ENCODE results near the gene GFOD1. TPM values are rescaled to one million over a fixed set of nuclear protein-coding genes. Genes with fewer than 3 reads are reported as not detected.
"Not testable (repeated sequence)": the region's sequence is repeated elsewhere in the genome, so short reads cannot be mapped to it uniquely, and the experiment has no call there.

GFOD1 gene
- polyA plus RNA-seq, 3 donors: 1.7 to 2.2 (median 1.9) TPM

DNA sequence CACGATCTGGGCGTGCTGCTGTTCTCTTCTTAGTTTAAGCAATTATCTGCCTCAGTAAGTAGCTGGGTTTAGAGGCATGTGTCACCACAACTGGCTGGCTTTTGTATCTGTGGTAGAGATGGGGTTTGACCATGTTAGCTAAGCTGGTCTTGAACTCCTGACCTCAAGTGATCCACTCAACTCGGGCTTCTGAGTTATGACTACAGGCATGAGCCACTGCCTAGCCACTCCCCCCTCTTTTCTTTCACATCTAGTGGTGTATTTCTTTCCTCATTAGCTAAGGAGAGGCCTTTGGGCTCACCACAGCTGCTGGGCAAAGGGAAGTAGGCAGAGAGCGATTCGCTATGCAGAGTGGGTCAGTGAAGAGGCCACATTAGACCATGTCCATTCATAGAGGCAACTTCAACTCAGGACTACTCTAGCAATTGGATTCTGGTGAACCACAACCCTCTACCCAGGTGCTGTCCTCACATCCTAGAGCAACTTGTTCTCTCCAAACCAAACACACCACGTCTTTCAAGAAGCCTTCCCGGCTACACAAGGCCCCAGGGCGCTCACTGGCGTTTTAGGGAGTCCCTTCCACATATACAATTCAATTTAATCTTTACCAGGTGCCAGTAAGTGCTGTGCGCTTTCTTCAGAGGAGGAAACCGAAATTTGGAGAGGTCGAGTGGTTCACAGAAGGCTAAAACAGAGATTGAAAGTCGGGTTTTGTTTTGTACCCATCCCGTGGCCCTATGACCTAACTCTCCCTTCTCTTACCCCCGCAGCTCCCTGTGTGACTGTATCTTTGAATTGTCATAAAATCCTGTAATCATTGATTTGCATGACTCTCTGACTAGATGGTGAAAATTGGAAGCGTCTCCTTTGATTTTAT lies 26.5 kb upstream of the GFOD1 start:
- no peak for DNase-seq (ENCODE audit: extremely low read depth in 1 of 11, low read depth in 9 of 11, low spot score in 4 of 11)

DNA sequence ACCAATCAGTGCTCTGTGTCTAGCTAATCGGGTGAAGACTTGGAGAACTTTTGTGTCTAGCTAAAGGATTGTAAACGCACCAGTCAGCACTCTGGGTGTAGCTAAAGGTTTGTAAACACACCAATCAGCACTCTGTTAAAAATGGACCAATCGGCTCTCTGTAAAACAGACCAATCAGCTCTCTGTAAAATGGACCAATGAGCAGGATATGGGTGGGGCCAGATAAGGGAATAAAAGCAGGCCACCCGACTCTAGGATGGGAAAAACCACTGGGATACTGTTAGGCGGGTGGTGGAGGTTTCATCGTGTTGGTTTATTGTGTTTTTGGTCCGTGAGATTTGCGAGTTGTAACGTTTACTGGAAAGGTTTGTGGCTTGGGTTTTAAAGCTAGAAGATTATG lies 25.5 kb upstream of the GFOD1 start:
- DNase-seq (ENCODE audit: extremely low read depth in 1 of 11, low read depth in 9 of 11, low spot score in 4 of 11): no peak

DNA sequence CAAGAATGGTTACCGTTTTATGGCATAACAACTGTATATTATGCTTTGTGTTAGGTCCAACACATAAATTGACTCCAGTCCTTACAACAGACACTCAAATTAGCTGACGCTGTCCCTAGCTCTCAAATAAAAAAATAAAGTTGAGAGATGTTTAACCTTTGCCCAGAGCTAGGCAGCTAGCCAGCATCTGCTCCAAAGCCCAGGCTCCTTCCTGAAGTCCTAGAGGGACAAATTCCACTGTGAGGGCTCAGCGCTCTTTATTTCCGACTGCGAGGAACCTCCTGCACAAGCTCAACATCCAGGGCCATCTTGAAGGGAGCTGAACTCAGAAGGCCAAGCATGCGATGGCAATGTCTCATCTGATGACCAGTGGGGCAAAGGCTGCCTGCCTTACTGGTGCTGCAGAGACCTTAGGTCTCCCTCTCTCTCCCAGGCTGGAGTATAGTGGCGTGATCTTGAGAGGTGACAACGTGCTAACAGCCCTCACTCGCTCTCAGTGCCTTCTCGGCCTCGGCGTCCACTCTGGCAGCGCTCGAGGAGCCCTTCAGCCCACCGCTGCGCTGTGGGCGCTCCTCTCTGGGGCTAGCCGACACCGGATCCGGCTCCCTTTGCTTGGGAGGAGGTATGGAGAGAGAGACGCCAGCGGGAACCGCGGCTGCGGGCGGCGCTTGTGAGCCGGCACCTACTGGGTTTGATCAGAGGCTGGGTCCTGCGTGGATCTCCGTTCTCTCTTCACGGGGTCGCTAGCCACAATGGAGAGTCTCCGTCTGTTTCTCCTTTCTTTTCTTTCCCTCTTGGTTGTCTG lies 24.7 kb upstream of the GFOD1 start:
- peak; percentile 23 to 83 (median 61) for DNase-seq (ENCODE audit: extremely low read depth in 1 of 11, low read depth in 9 of 11, low spot score in 4 of 11)

DNA sequence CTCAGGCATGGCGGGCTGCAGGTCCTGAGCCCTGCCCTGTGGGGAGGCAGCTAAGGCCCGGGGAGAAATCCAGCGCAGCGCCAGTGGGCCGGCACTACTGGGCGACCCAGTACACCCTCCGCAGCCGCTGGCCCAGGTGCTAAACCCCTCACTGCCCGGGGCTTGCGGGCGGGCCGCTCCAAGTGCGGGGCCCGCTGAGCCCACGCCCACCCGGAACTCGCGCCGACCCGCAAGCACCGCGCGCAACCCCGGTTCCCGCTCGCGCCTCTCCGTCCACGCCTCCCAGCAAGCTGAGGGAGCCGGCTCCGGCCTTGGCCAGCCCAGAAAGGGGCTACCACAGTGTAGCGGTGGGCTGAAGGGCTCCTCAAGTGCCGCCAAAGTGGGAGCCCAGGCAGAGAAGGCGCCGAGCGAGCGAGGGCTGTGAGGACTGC lies 23.8 kb upstream of the GFOD1 start:
- not testable (repeated sequence) for DNase-seq (ENCODE audit: extremely low read depth in 1 of 11, low read depth in 9 of 11, low spot score in 4 of 11)

DNA sequence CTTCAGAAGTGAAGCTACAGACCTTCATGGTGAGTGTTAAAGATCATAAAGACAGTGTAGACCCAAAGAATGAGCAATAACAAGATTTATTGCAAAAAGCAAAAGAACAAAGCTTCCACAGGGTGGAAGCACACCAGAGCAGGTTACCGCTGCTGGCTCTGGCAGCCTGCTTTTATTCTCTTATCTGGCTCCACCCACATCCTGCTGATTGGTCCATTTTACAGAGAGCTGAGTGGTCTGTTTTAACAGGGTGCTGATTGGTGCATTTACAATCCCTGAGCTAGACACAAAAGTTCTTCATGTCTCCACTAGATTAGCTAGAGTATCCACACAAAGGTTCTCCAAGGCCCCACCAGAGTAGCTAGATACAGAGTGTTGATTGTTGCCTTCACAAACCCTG lies 23.0 kb upstream of the GFOD1 start:
- not testable (repeated sequence) for DNase-seq (ENCODE audit: extremely low read depth in 1 of 11, low read depth in 9 of 11, low spot score in 4 of 11)

DNA sequence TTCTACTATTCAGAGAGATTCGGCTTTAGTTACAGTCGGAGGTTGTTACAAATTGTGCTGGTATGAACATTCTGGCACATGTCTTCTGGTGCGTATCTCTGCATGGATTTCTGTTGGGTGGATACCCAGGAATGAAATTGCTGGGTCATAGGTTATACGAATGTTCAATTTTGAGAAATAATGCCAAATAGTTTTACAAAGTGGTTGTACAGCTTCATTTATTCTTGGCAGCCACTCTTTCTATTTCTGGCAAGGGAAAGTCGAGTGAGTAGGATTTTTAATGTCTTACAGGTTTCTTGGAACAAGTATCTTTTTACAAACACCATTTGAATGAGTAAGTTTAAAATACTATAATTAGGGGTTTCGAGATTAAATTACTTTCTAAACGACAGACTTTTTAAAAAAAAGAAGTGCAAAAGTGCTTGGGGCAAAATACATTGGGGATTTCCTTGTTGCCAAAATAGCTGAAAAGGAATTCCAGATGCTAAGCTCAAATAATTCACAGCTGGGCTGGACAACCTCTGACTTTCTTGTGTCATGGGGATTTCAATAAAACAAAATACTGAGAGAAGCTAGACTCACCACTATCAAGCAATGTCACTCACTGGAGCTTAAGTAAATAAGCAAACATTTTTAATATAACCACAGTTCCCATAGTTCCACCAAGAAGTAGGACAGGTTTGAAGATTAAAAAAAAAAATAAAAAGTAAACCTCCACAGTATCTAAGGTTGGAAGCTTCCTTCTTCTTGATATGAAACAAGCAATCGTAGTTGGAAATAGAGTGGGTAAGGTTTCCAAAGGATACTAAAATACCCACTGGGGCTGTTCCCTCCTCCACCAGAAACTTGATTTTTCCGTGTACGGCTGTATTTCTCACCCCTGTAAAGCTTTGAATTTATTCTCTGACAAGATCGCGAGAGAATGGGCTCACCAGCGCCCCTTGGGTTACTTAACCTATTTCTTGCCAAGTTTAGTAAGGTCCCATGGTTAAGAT lies 21.6 kb upstream of the GFOD1 start:
- DNase-seq (ENCODE audit: extremely low read depth in 1 of 11, low read depth in 9 of 11, low spot score in 4 of 11): peak in 1 of 11 donors; percentile 21

DNA sequence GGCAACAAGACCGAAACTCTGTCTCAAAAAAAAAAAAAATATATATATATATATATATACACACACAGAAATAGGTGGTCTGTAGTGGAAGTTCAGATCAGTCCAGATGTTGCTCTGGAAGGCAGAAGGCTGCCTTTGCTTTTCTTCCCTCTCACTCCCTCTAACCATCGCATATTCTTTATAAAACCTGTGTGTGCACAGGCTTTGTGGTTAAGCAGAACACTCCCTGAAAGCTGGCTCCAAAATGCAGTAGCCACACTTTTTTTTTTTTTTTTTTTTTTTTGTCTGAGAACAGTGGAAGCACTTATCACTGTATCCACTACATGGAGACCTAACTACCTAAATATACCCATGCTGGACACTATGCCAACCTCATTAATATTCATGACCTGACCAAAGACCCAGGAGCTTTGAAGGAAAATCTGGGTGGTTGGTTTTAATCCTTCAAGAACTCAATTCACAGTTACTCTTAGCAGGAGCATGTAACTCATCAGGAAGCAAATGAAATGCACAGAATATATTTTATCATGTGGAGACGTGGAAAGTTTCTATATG lies 20.0 kb upstream of the GFOD1 start:
- DNase-seq (ENCODE audit: extremely low read depth in 1 of 11, low read depth in 9 of 11, low spot score in 4 of 11): no peak

DNA sequence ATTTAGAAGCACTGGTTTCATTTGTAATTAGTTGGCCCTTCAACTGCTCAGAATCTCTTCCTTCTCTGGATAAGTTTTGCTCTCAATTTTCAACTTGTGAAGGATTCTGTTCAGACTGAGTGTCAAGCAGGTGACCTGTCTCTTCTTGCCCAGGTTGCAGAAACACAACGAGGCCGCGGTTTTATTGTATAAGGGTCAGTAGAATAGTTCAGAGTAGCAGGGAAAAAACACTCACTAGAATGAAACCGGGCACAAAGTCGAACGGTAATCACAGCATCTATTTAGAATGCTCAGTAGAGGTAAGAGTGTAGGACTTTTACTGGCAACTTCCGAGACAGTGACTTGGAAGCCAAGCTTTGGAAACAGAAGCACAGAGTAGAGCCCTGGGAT lies 17.9 kb upstream of the GFOD1 start:
- no peak for DNase-seq (ENCODE audit: extremely low read depth in 1 of 11, low read depth in 9 of 11, low spot score in 4 of 11)

DNA sequence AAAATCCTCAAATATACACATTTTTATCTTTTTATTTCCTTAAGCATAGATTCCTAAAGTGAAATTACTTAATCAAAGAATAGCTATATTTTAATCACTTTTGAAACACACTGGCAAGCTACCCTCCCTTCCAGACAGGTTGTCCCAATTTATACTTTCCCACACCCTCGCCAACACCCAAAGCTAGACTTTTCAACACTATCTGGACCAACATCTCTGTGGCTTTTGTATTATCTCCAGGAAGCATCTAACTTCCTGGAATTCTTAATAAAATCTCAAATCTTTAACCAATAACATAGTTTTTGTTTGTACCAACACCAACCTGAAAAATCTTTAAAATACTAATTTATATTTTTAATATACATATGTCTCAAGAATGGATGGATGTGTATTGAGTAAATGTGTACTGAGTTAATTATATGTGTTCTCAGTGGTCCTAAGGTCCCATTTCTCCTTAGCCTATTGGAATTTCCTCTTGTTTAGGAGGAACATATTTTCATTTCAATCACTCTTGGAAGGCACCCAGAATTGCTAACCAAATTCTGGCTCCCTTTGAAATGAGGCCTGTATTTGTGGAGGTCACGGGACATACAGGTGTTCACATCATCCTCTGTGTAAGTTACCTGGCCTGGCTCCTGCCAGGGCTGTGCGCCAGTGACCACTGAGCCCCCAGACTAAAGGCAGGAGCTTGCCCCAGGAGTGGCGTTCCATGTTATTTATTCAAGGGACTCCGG lies 17.4 kb upstream of the GFOD1 start:
- no peak for DNase-seq (ENCODE audit: extremely low read depth in 1 of 11, low read depth in 9 of 11, low spot score in 4 of 11)

DNA sequence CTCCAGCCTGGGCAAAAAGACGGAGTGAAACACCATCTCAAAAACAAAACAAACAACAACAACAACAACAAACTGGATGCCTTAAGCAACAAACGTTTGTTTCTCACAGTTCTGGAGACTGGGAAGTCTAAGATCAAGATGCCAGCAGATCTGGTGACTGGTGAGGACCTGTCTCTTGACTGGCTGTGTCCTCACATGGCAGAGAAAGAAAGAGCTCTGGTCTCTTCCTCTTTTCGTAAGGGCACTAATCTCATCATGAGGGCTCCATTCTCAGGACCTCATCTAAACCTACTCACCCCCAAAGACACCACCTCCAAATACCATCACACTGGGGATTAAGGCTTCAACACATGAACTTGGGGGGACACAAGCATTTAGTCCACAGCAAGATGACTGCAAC lies 13.5 kb upstream of the GFOD1 start:
- no peak for DNase-seq (ENCODE audit: extremely low read depth in 1 of 11, low read depth in 9 of 11, low spot score in 4 of 11)

DNA sequence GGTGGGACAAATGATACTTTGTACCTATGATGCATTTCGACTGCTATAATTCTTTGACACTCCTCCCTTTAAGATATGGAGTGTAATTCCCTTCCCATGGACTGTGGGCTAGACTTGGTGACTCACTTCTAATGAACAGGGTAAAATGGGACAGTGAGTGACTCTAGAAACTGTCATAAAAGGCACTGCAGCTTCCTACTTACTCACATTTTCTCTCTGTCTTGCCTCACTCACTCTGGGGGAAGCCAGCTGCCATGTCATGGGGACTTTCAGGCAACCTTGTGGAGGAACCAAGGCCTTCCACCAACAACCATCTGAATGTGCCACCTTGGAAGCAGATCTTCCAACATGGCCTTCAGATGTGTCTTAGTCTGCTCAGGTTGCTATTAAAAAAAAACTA lies 12.9 kb upstream of the GFOD1 start:
- no peak for DNase-seq (ENCODE audit: extremely low read depth in 1 of 11, low read depth in 9 of 11, low spot score in 4 of 11)

DNA sequence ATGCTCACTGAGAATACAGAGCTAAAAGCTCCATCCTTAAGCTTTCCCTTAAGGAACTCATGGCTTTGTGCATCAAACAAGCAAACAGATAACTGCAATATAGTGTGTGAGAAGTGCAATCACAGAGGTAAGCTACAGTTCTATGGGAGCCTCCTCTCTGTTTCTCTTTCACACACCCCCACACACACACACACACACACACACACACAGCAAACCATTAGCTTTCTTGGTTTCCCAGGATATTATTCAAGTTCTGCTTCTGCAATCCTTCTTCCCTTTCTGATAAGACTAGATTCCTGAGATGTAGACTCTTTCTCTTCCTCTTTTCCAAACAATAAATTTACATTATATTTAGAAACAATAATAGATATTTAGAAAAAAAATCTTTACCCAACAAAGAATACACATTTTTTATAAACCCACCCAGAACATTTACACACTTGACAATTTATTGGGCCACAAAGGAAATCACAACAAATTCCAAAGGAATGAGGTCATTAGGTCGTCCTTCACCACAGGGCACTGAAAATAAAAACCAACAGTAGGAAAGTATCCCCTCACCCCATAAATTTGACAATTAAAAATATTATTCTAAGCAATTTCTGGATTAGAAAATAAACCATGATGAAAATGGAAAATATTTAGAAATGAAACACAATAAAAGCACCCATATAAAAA lies 9.3 kb upstream of the GFOD1 start:
- DNase-seq (ENCODE audit: extremely low read depth in 1 of 11, low read depth in 9 of 11, low spot score in 4 of 11): no peak

DNA sequence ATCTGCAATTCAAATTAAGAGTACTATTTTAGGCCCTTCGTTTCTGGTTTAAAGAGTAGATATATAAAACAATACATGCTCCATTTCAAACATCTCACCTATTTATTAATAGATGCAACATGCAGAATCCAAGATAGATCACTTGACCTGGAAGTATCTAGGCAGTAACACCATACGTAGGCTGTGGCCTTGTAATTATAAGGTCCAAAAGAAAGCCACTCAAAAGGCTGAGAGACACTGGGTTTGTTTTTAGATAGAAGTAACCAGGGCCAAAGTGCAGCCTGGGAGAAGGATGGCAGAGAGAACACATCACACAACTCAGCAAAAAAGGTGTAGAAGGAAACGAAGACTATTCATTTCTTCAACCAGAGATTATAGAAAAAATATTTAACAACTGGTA lies 8.4 kb upstream of the GFOD1 start:
- DNase-seq (ENCODE audit: extremely low read depth in 1 of 11, low read depth in 9 of 11, low spot score in 4 of 11): no peak

DNA sequence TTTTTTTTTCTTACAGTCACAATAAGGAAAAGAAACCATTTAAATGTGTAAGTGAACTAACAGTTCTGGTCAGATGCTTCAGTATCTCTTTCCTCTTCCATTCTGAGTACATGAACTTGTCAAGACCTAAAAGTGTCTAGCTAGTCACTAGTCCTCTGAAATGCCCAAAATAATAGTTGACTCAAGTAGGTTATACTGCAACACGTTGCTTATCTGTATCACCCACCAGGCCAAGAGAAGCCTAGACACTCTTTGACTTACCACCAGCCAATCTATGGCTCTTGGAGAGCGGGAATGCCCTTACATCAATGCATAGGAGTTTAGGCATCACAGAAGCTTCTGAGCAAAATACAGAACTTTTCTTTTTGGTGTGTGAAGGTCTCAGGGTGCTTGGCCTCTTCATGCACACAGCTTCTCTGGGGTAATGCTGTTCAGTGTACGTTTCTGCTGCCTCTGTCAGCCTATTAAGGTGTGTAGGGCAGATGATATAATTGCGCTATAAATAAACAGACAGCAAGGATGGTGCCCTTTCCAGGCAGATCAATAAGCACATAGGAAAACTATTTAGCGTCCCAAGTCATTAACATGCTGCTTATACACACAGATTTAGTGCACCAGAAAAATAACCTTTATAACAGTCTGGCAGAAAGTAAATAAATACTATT lies 7.8 kb upstream of the GFOD1 start:
- DNase-seq (ENCODE audit: extremely low read depth in 1 of 11, low read depth in 9 of 11, low spot score in 4 of 11): no peak

DNA sequence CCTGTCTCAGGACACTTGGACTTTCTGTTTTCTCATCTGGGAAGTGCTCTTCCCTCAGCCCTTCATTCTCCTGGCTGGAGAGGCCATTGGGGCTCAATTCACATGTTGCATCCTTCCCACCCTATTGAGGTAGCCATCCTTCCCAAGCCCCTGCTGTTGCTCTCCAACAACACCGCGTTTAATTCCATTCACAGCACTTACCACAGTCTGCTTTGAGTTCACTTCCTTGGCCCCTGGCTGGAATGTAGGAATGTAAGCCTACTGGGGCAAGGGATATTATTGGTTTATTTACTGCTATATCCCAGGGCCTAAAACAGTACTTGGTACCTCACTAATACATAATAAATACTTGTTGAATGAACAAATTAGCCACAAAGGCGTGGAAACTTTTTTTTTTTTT lies 6.7 kb upstream of the GFOD1 start:
- no peak for DNase-seq (ENCODE audit: extremely low read depth in 1 of 11, low read depth in 9 of 11, low spot score in 4 of 11)

DNA sequence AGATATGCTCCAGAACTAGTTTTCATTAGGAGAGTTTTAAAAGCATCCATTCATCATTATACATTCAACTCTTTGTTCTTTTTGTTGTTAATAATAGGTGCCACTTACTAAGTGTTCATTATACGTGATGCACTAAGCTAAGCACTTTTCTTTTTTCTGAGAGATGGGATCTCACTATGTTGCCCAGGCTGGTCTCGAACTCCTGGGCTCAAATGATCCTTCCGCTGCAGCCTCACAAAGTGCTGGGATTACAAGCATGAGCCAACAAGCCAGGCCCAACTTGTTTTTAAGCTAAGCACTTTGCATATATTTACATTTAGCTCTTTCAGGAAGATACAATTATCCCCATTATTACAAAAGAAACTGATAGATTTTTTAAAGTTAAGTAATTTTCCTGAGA lies 5.7 kb upstream of the GFOD1 start:
- no peak for DNase-seq (ENCODE audit: extremely low read depth in 1 of 11, low read depth in 9 of 11, low spot score in 4 of 11)

DNA sequence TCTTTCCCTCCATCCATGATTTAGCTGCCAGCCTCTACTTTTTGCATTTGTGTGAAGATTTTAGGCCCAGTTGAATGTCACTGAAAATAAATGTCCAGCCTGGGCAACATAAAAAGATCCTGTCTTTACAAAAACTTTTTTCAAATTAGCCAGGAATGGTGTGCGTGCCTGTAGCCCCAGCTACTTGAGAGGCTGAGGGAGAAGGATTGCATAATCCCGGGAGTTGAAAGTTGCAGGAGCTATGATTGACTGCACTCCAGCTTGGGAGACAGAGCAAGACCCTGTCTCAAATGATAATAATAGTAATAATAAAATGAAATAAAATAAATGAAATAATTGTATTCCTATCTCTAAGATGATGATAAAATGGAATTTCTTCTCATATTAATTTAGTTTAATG lies 5.0 kb upstream of the GFOD1 start:
- no peak for DNase-seq (ENCODE audit: extremely low read depth in 1 of 11, low read depth in 9 of 11, low spot score in 4 of 11)
